Fibroblast of skin of abdomen (primary cell): ENCODE results near the gene MSMO1.
"Not testable (repeated sequence)": the region's sequence is repeated elsewhere in the genome, so short reads cannot be mapped to it uniquely, and the experiment has no call there.

ENCODE experiments used
- DNase-seq: peaks from one replicate; pipeline ENCODE4 v3.0.0-alpha.2; 2013

Gene MSMO1

GRCh38 chr4:165324918-165325304 is 2.6 kb upstream of the MSMO1 start:
- DNase-seq: no peak

GRCh38 chr4:165325732-165326512 is 1.5 kb upstream of the MSMO1 start:
- DNase-seq: peak; percentile 89

GRCh38 chr4:165326831-165327210 is 648 bp upstream of the MSMO1 start:
- DNase-seq: no peak

- peak; percentile 12 for DNase-seq
Observed at GRCh38 chr4:165328101-165328425, 594 bp downstream of the MSMO1 start.

- DNase-seq: no peak
Observed at GRCh38 chr4:165328708-165329107, 1.2 kb downstream of the MSMO1 start.

GRCh38 chr4:165330071-165330470 is 2.6 kb downstream of the MSMO1 start:
- no peak for DNase-seq

GRCh38 chr4:165330666-165331065 is 3.2 kb downstream of the MSMO1 start:
- DNase-seq: no peak

- no peak for DNase-seq
Observed at GRCh38 chr4:165331359-165331758, 3.9 kb downstream of the MSMO1 start.

GRCh38 chr4:165331823-165332222 is 4.4 kb downstream of the MSMO1 start:
- DNase-seq: no peak

GRCh38 chr4:165332502-165332901 is 5.0 kb downstream of the MSMO1 start:
- DNase-seq: no peak

- DNase-seq: no peak
Observed at GRCh38 chr4:165335163-165335703, 7.8 kb downstream of the MSMO1 start.

GRCh38 chr4:165336743-165337142 is 9.3 kb downstream of the MSMO1 start:
- no peak for DNase-seq

- not testable (repeated sequence) for DNase-seq
Observed at GRCh38 chr4:165342340-165342739, 14.9 kb downstream of the MSMO1 start.

- no peak for DNase-seq
Observed at GRCh38 chr4:165343353-165344191, 16.1 kb downstream of the MSMO1 start.

GRCh38 chr4:165345666-165346417 is 18.4 kb downstream of the MSMO1 start:
- no peak for DNase-seq

GRCh38 chr4:165347647-165348569 is 20.4 kb downstream of the MSMO1 start:
- no peak for DNase-seq

- DNase-seq: no peak
Observed at GRCh38 chr4:165351359-165352130, 24.1 kb downstream of the MSMO1 start.

- DNase-seq: peak; percentile 39
Observed at GRCh38 chr4:165355900-165356300, 28.4 kb downstream of the MSMO1 start.

GRCh38 chr4:165359506-165359905 is 32.0 kb downstream of the MSMO1 start:
- peak; percentile 68 for DNase-seq

GRCh38 chr4:165360041-165360695 is 32.7 kb downstream of the MSMO1 start:
- peak; percentile 82 for DNase-seq
